Activated CD8-positive, alpha-beta memory T cell treated with anti-CD3 and anti-CD28 coated beads, Interleukin-2, amount 50 U/mL, for 24 hours (primary cell): ENCODE measurements around the gene TPM2.

Experiments used
- DNase-seq: peaks from one replicate; pipeline ENCODE4 v3.0.0-alpha.2; 2020; ENCODE audit errors: extremely low read depth

Gene TPM2

DNA sequence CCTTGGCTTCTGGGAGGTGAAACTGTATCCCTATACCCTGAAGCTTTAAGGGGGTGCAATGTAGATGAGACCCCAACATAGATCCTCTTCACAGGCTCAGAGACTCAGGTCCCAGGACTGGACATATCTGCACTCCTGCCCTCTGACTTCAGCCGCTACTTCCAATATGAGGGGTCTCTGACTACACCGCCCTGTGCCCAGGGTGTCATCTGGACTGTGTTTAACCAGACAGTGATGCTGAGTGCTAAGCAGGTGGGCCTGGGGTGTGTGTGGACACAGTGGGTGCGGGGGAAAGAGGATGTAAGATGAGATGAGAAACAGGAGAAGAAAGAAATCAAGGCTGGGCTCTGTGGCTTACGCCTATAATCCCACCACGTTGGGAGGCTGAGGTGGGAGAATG lies 10.6 kb downstream of the TPM2 start:
- no peak for DNase-seq

- DNase-seq, result no peak
These were observed 13.9 kb downstream of the TPM2 start for GRCh38 chr9:35675732-35676392.

- DNase-seq, result no peak
These were observed 14.5 kb downstream of the TPM2 start for GRCh38 chr9:35675204-35675603.

DNA sequence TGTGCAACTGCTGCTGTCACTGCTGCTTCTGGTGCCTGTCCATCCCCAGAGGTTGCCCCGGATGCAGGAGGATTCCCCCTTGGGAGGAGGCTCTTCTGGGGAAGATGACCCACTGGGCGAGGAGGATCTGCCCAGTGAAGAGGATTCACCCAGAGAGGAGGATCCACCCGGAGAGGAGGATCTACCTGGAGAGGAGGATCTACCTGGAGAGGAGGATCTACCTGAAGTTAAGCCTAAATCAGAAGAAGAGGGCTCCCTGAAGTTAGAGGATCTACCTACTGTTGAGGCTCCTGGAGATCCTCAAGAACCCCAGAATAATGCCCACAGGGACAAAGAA lies 15.7 kb downstream of the TPM2 start:
- DNase-seq, result no peak

DNA sequence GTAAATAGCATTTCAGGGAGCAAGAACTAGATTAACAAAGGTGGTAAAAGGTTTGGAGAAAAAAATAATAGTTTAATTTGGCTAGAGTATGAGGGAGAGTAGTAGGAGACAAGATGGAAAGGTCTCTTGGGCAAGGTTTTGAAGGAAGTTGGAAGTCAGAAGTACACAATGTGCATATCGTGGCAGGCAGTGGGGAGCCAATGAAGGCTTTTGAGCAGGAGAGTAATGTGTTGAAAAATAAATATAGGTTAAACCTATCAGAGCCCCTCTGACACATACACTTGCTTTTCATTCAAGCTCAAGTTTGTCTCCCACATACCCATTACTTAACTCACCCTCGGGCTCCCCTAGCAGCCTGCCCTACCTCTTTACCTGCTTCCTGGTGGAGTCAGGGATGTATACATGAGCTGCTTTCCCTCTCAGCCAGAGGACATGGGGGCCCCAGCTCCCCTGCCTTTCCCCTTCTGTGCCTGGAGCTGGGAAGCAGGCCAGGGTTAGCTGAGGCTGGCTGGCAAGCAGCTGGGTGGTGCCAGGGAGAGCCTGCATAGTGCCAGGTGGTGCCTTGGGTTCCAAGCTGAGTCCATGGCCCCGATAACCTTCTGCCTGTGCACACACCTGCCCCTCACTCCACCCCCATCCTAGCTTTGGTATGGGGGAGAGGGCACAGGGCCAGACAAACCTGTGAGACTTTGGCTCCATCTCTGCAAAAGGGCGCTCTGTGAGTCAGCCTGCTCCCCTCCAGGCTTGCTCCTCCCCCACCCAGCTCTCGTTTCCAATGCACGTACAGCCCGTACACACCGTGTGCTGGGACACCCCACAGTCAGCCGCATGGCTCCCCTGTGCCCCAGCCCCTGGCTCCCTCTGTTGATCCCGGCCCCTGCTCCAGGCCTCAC lies 16.3 kb downstream of the TPM2 start, which contains the start of gene CA9:
Gene CA9 (plus strand): TSS at position 797 of the 893 bp plus-strand sequence. CDS start 32 bp downstream, at position 829.
- no peak for DNase-seq

GRCh38 chr9:35669331-35670145 lies 20.2 kb downstream of the TPM2 start:
- no peak for DNase-seq

GRCh38 chr9:35667939-35668338 lies 21.8 kb downstream of the TPM2 start:
- no peak for DNase-seq

GRCh38 chr9:35666549-35666948 lies 23.2 kb downstream of the TPM2 start:
- DNase-seq, result no peak

GRCh38 chr9:35666045-35666444 lies 23.7 kb downstream of the TPM2 start:
- DNase-seq, result no peak

GRCh38 chr9:35665471-35665818 lies 24.3 kb downstream of the TPM2 start:
- DNase-seq, result no peak

- DNase-seq, result no peak
These were observed 24.9 kb downstream of the TPM2 start, which contains the start of gene ARHGEF39 for GRCh38 chr9:35664531-35665470. ARHGEF39 (minus strand) TSS chr9:35665195; CDS start chr9:35665169, 26 bp downstream.

- DNase-seq, result no peak
These were observed 27.3 kb downstream of the TPM2 start for GRCh38 chr9:35662437-35662836.

DNA sequence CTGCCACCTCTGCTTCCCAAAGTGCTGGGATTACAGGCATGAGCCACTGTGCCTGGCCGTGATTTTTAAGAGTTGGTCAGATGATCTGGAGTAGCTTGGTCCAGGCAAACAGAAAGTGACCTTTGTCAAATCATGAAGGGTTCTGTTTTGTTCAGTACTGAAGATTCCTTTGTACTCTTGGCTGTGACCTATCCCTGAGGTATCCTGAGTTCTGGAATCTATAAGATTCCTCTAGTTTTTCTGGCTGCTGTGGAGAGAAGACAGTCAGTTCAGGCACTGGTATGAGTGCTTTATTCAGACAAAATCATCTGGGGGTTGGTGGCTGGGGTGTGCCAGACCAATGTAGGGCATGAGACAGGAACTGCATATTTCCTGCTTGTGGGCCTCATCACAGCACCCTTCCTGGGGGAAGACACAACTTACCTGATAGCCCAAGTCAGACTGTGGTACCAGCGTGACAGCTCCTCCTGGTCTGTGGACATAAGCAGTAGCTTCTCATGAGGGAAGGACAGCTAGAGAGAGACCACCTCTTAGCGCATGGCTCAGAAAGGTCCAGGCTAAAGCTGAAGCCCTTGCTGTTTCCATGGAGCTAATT lies 27.9 kb downstream of the TPM2 start:
- DNase-seq, result no peak

DNA sequence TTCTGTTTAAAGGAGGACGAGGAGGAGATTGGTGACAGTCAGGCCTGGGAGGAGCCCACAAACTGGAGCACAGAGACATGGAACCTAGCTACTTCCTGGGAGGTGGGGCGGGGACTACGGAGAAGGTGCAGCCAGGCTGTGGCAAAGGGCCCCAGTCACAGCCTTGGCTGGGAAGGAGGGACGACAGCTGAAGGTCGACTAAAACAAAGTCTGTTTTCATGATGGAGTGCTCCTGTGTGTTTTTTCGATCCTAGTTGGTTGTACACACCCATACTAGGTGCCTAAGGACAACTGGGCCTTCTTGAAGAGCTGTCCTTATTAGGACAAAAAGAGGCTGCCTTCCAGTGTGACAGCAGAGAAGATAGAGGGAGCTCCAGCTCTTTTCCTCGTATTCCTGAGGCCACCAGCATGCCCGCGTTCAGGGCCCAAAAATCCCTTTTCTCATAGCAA lies 28.7 kb downstream of the TPM2 start:
- DNase-seq, result no peak

- DNase-seq, result no peak
These were observed 30.4 kb downstream of the TPM2 start for GRCh38 chr9:35659340-35659739.

DNA sequence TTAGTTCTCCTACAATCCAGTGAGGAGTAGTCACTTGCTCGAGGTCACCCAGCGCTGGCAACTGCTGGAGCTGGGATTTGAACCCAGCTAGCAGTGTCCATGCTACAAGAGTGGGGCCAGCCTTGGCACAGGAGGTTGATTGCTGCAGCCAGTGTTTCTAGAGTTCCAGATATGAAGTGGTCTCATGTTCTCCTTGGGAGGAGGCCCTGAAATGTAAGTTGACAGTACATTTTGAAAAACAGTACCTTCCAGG lies 30.8 kb downstream of the TPM2 start:
- DNase-seq, result no peak

DNA sequence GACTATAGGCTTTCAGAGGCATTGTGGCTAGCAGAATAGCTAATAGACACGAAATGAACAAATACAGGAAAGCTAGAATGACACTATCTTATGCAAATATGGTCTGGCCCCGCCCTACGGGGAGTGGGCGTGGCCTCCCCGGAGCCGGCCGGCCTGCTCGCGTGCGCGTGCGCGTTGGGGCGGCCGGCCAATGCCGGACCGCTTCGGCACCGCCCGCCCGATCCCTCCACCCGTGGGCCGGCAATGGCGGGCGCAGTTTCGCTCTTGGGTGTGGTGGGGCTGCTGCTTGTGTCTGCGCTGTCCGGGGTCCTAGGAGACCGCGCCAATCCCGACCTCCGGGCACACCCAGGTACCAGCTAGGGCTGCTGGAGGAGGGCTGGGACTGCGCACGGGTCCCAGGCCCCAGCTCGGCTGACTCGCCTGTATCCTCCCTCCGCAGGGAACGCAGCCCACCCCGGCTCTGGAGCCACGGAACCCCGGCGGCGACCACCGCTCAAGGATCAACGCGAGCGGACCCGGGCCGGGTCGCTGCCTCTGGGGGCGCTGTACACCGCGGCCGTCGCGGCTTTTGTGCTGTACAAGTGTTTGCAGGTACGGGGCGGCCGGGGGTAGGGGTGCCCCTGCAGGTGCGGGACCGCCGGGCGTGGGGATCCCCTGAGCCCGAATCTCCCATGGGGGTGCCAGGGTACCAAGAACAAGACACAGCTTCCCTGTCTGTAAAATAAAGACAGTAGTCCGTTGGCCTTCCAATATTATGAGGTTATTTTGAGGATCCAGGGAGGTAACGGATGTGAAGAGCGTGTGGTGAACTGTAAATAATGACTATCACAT lies 31.4 kb downstream of the TPM2 start, which contains the start of gene CCDC107:
Gene CCDC107 (plus strand): TSS at position 156 of the 831 bp plus-strand sequence. CDS start 88 bp downstream, at position 244.
- peak; percentile 55 for DNase-seq

DNA sequence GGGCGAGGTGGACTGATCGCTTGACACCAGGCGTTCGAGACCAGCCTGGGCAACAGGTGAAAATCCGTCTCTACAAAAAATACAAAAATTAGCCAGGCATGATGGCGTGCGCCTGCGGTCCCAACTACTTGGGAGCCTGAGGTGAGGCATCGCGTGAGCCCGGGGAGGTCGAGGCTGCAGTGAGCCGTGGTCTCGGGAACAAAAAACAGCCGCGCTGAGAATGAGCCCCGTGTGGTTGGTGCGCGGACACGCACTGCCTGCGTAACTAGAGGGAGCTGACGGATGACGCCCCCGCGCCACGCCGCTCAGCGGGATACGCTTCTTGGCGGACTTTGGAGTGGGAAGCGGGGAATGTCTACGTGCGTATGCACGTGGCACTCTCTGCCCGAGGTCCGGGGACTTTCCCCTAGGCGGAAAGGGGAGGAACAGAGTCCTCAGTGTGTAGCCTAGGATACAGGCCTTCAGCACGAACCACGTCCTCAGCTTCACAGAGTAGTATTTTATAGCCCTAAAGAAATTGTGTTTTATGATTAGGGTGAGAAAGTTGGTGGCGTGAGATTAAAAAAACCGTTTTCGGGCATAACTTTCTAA lies 32.1 kb downstream of the TPM2 start, which contains the start of gene RMRP:
Gene RMRP (minus strand): TSS at position 474 of the 591 bp plus-strand sequence.
- DNase-seq, result peak; percentile 87

GRCh38 chr9:35656831-35657545 lies 32.7 kb downstream of the TPM2 start:
- DNase-seq, result no peak
